Jurkat, Clone E6-1 (cell line): ENCODE results near the gene CNOT10.

Experiments used
- DNase-seq: peaks from one replicate; pipeline ENCODE4 v3.0.0-alpha.2; 2011; ENCODE audit warnings: low read depth, low spot score
- H3K4me3 ChIP-seq: 2 replicates; pipeline ENCODE4 v1.5.1; 2011; ENCODE audit warnings: mild to moderate bottlenecking, low read length, control low read depth, moderate library complexity

The CNOT10 gene

DNA sequence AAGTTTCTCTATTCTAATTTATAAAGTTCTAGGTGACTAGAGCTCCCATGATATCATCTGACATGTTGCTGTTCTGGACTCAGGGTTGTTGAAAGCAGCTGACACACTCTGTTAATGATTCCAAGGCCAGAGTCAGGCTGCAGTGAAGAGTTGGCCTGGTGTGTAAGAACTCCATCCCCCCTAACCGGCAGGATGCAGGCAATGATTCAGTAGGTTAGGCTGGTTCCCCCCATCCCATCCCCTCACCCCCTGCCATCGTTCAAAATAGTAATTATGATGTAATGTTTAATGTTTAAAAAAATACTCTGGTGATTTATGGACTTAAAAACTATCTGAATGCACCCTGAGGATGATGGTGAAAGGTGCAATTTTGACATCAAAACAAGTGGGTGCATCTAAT, 128.2 kb downstream of the CNOT10 start:
- DNase-seq, result no peak
- H3K4me3 ChIP-seq, result no peak overlapping the region

DNA sequence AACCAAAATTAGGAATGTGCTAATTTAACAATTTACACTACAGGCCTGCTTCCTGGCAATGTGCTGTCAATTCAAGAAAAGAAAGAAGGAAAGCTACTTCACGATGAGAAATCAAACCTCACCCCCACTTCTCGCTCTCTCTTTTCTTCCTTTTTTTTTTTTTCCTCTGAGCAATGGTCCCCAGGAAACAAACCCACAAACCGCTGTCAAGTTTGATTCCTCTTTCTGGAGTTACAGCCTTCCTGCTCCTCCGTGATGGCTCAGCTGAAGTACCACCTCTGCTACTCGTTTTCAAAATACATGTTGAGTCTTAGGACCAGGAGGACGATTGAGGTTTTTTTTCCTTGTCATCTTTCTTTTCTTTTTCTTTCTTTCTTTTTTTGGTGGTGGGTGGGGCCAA, 129.4 kb downstream of the CNOT10 start:
- DNase-seq, result peak; percentile 32

GRCh38 chr3:32815841-32816438, 131.0 kb downstream of the CNOT10 start:
- DNase-seq, result no peak
- H3K4me3 ChIP-seq, result peak overlapping the region; percentile 62

More for the DNA sequence above, 129.4 kb downstream of the CNOT10 start:
- H3K4me3 ChIP-seq, result no peak overlapping the region

DNA sequence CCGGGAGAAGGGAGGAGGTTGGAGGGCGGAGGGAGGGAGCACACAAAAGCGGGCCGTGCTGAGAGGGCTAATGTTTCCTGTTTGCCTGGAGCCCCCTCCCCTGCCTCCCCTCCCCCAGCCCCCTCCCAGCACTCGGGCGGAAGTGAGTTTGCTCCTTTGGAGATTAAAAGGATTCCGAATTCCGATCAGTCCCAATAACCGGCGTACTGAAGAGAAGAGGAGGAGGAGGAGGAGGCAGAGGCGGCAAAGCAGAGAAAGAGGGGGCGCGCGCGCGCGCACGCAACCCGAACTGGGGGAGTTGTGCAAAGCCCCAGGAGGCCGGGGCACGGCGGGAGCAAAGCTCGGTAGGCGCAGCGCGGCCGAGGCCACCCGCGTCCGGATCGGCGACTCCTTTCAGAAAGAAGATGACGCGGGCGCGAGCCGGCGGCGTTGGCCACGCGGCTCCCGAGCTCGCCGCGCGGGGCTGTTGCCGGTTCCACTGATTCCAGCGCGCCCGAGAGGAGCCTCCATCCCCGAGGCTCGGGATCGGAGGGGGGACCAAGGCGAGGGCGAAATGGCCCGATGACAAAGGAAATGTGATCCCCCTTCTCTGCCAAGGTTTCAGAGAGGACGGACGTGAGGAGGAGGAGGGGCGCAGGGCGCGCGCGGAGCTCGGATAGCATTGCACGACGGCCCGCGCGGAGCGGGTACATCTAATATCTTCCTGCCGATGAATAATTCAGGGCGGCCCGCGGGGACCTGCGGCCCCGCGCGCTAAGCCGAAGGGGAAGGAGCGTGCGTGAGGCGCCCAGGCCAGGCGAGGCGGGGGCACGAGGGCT, 131.7 kb downstream of the CNOT10 start:
- peak overlapping the region; percentile 62 for H3K4me3 ChIP-seq
- DNase-seq, result no peak

- no peak overlapping the region; the same call in 1 of the 2 replicates for H3K4me3 ChIP-seq
- DNase-seq, result no peak
These were observed 132.2 kb downstream of the CNOT10 start for GRCh38 chr3:32817257-32817557.

DNA sequence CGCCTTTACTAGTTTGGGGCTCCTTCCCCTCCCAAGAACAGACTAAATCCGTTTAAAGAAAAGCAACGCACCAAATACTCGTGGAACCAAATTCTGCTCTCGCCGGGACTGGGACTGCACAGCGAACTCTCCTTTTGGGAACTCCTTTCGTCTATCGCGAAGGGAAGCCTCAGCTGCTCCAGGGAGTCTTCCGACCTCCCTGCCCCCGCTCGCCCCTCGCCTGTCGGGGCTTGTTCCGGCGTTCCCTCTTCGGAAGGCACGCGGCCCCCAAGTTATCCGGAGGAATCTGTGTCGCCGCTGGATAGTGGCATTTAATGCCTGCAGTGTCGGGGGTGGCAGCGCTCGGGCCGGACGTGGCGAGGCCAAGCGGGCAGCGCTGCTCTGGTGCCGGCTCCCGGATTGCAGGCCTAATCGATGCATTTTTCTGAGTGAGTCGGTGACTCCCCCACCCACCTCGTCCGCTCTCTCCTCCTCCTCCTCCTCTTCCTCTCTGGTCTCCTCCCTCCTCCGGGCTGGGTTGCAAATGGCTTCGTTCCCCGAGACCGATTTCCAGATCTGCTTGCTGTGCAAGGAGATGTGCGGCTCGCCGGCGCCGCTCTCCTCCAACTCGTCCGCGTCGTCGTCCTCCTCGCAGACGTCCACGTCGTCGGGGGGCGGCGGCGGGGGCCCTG, 132.7 kb downstream of the CNOT10 start, which contains the start of gene TRIM71:
TSS of gene TRIM71 (plus strand) at position 440 of the 671 bp plus-strand sequence. CDS start at position 524, 84 bp downstream.
- H3K4me3 ChIP-seq, result peak within 1 kb of the TSS; percentile 62
- no peak for DNase-seq

GRCh38 chr3:32818229-32818969, 133.4 kb downstream of the CNOT10 start:
- H3K4me3 ChIP-seq, result no peak overlapping the region
- DNase-seq, result no peak

DNA sequence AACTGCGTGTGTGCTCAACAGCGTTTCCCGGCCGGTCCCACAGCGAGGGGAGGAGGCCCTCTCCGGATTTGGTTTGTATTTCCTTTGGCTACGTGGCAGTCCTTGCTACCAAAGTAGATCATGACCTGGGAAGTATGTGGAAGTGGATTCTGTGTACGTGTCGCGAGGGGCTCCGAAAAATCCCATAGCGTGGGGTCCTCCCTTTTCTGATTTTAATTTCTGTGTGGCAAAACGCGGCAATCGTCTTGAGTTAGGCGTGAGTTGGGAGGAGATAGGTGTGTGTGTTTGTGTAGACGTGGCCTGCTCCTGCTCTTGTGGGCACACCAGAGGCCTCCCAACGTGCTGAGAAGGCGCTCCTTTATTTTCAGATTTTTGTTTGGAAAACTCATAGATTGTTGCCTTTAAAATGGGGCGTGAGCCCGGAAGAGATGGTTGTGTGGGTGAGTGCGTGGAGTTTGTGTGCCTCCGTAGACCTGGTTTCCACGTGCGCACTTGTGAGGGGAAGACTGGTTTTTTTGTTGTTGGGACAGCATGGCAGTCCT, 134.1 kb downstream of the CNOT10 start:
- no peak for DNase-seq
- H3K4me3 ChIP-seq, result no peak overlapping the region

- H3K4me3 ChIP-seq, result no peak overlapping the region
- no peak for DNase-seq
These were observed 134.8 kb downstream of the CNOT10 start for GRCh38 chr3:32819551-32820348.

- DNase-seq, result no peak
- H3K4me3 ChIP-seq, result no peak overlapping the region
These were observed 135.4 kb downstream of the CNOT10 start for GRCh38 chr3:32820430-32820829.

- H3K4me3 ChIP-seq, result no peak overlapping the region
- no peak for DNase-seq
These were observed 136.1 kb downstream of the CNOT10 start for GRCh38 chr3:32820971-32821685.

DNA sequence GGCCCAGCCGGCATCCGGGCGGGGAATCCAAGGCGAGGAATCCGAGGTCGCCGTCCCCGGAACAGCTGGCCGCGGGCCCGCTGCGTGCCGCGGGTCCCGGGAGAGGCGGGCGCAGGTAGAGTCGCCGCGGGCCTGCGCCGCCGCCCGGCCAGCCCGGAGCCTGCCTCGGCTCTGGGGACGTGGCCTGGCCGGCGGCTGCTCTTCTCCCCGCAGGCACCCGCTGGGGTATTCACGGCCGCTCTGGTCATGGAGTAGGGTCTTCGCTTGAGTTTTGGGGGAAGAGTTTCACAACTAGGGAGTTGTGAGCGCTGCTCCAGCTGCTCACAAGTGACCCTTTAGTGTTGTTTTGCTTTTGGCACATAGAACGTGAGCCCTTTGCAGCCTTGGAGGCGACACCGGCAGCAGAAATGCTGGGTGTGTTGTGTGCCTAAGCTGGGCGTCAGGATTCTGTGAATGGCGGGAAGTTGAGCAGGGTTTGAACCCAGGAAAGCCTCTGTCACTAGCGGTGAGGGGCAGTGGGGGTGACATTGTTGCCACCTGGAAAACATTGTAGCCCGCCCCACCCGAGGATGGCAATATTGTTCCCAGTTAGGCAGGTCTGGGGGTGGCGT, 136.8 kb downstream of the CNOT10 start:
- no peak for DNase-seq
- H3K4me3 ChIP-seq, result no peak overlapping the region

GRCh38 chr3:32822609-32823498, 137.9 kb downstream of the CNOT10 start:
- no peak overlapping the region for H3K4me3 ChIP-seq
- no peak for DNase-seq
